ENCODE measurements around the gene U2SURP. TPM values are rescaled to one million over a fixed set of nuclear protein-coding genes. Genes with fewer than 3 reads are reported as not detected.
A peak's percentile ranks its signal among the peaks of the same experiment; 100 is the strongest.
"Not testable (repeated sequence)": the region's sequence is repeated elsewhere in the genome, so short reads cannot be mapped to it uniquely, and the experiment has no call there.

Gene U2SURP
- total RNA-seq, 1 donor from 2014 or later = 125 TPM

- peak; percentile 70 for DNase-seq (ENCODE audit: low spot score)
Measured at GRCh38 chr3:142976621-142977398, 24.6 kb upstream of the U2SURP start.

- no peak for DNase-seq (ENCODE audit: low spot score)
Measured at GRCh38 chr3:142977399-142977728, 24.0 kb upstream of the U2SURP start.

GRCh38 chr3:142981108-142981507 is 20.3 kb upstream of the U2SURP start:
- no peak for DNase-seq (ENCODE audit: low spot score)

- no peak for DNase-seq (ENCODE audit: low spot score)
Measured at GRCh38 chr3:142982038-142982773, 19.2 kb upstream of the U2SURP start.

GRCh38 chr3:142983318-142983717 is 18.1 kb upstream of the U2SURP start:
- DNase-seq (ENCODE audit: low spot score) = no peak

GRCh38 chr3:142984255-142984654 is 17.1 kb upstream of the U2SURP start:
- DNase-seq (ENCODE audit: low spot score) = no peak

GRCh38 chr3:142987080-142987700 is 14.2 kb upstream of the U2SURP start:
- DNase-seq (ENCODE audit: low spot score) = no peak

- DNase-seq (ENCODE audit: low spot score) = no peak
Measured at GRCh38 chr3:142987707-142988106, 13.7 kb upstream of the U2SURP start.

GRCh38 chr3:142988221-142988620 is 13.1 kb upstream of the U2SURP start:
- DNase-seq (ENCODE audit: low spot score) = not testable (repeated sequence)

GRCh38 chr3:142988826-142989225 is 12.5 kb upstream of the U2SURP start:
- not testable (repeated sequence) for DNase-seq (ENCODE audit: low spot score)

GRCh38 chr3:142990721-142991120 is 10.6 kb upstream of the U2SURP start:
- no peak for DNase-seq (ENCODE audit: low spot score)

GRCh38 chr3:142992323-142992722 is 9.0 kb upstream of the U2SURP start:
- DNase-seq (ENCODE audit: low spot score) = no peak

GRCh38 chr3:142993958-142994442 is 7.4 kb upstream of the U2SURP start:
- DNase-seq (ENCODE audit: low spot score) = peak; percentile 68

- no peak for DNase-seq (ENCODE audit: low spot score)
Measured at GRCh38 chr3:142997330-142997729, 4.0 kb upstream of the U2SURP start.

GRCh38 chr3:142998439-142998838 is 2.9 kb upstream of the U2SURP start:
- no peak for DNase-seq (ENCODE audit: low spot score)

- DNase-seq (ENCODE audit: low spot score) = no peak
Measured at GRCh38 chr3:142999881-143000280, 1.5 kb upstream of the U2SURP start.

- no peak for DNase-seq (ENCODE audit: low spot score)
Measured at GRCh38 chr3:143000528-143000927, 842 bp upstream of the U2SURP start.

- no peak for DNase-seq (ENCODE audit: low spot score)
Measured at GRCh38 chr3:143001034-143001368, 369 bp upstream of the U2SURP start.

GRCh38 chr3:143002083-143002712 is 828 bp downstream of the U2SURP start:
- no peak for DNase-seq (ENCODE audit: low spot score)

- DNase-seq (ENCODE audit: low spot score) = no peak
Measured at GRCh38 chr3:143002727-143003126, 1.4 kb downstream of the U2SURP start.

- DNase-seq (ENCODE audit: low spot score) = no peak
Measured at GRCh38 chr3:143004823-143005222, 3.5 kb downstream of the U2SURP start.

- DNase-seq (ENCODE audit: low spot score) = no peak
Measured at GRCh38 chr3:143010024-143010423, 8.7 kb downstream of the U2SURP start.
